PC-3 (cell line): ENCODE measurements around the gene SUN1. TPM values are rescaled to one million over a fixed set of nuclear protein-coding genes. Genes with fewer than 3 reads are reported as not detected.

Experiments used
- ATAC-seq: fragments of 200-7000 bp; cut with Tn5 transposase; 2 replicates; pipeline ENCODE4 v1.9.1; 2020; ENCODE audit warnings: mild to moderate bottlenecking, moderate library complexity
- BruUV-seq: library from RNA; stranded (reverse); fragments of 400-500 nt; replicated peaks from 2 replicates; lab custom pipeline; 2021; lab: Mats Ljungman, UMichigan
- CTCF ChIA-PET: fragments of 300-600 bp; sonication (Branson Sonifier 250); formaldehyde crosslinking; loops from one replicate; lab custom pipeline; 2022; ENCODE audit warnings: antibody characterized with exemption; lab: Charles Lee
- POLR2A ChIA-PET: fragments of 300-600 bp; sonication (Branson Sonifier 250); formaldehyde crosslinking; loops from one replicate; lab custom pipeline; 2022; ENCODE audit warnings: antibody characterized with exemption; ENCODE audit not compliant: unreplicated experiment; lab: Charles Lee
- DNase-seq: peaks from one replicate; pipeline ENCODE4 v3.0.0-alpha.2; 2015
- H2AFZ ChIP-seq: fragments of 300-600 bp; sonication (generic); 2 replicates; pipeline ENCODE4 v1.6.0; 2016; ENCODE audit warnings: antibody characterized with exemption, low read length
- H3F3A ChIP-seq: fragments of 300-600 bp; sonication (generic); one replicate; pipeline ENCODE4 v1.6.0; 2017; ENCODE audit warnings: antibody characterized with exemption, low read length, control low read depth, mild to moderate bottlenecking; ENCODE audit not compliant: unreplicated experiment
- H3K27ac ChIP-seq: fragments of 300-600 bp; sonication (generic); 2 replicates; pipeline ENCODE4 v1.5.1; 2016; ENCODE audit warnings: mild to moderate bottlenecking, low read length
- H3K27me3 ChIP-seq: fragments of 300-600 bp; sonication (generic); 2 replicates; pipeline ENCODE4 v1.6.1; 2016; ENCODE audit warnings: low read length, mixed read lengths
- H3K36me3 ChIP-seq: fragments of 300-600 bp; sonication (generic); 2 replicates; pipeline ENCODE4 v1.6.1; 2016; ENCODE audit warnings: low read depth, mixed run types, low read length, mixed read lengths
- H3K4me1 ChIP-seq: fragments of 300-600 bp; sonication (generic); 2 replicates; pipeline ENCODE4 v1.5.1; 2016; ENCODE audit warnings: low read length; ENCODE audit not compliant: insufficient read depth
- H3K4me2 ChIP-seq: fragments of 300-600 bp; sonication (generic); 2 replicates; pipeline ENCODE4 v1.6.0; 2016; ENCODE audit warnings: low read length
- H3K4me3 ChIP-seq: fragments of 300-600 bp; sonication (generic); 2 replicates; pipeline ENCODE4 v1.5.1; 2016; ENCODE audit warnings: mild to moderate bottlenecking, low read length, mixed read lengths
- H3K79me2 ChIP-seq: fragments of 300-600 bp; sonication (generic); 2 replicates; pipeline ENCODE4 v1.6.1; 2017; ENCODE audit warnings: low read length, mixed read lengths
- H3K9ac ChIP-seq: fragments of 300-600 bp; sonication (generic); 2 replicates; pipeline ENCODE4 v1.6.0; 2016; ENCODE audit warnings: mild to moderate bottlenecking, low read length
- H3K9me2 ChIP-seq: fragments of 300-600 bp; sonication (generic); replicated peaks from 2 replicates; pipeline ENCODE4 v1.6.1; 2016; ENCODE audit warnings: mixed run types, low read length, mixed read lengths
- H3K9me3 ChIP-seq: fragments of 300-600 bp; sonication (generic); 2 replicates; pipeline ENCODE4 v1.6.1; 2016; ENCODE audit warnings: low read length, mixed read lengths
- H4K20me1 ChIP-seq: fragments of 300-600 bp; sonication (generic); 2 replicates; pipeline ENCODE4 v1.6.1; 2016; ENCODE audit warnings: low read length, mixed read lengths
- CTCF ChIP-seq: fragments of 300-600 bp; sonication (generic); conservative IDR thresholded peaks from 2 replicates; pipeline ENCODE4 v1.5.1; 2017; ENCODE audit warnings: antibody characterized with exemption, low read depth, mild to moderate bottlenecking, low read length
- EZH2 ChIP-seq: fragments of 300-600 bp; sonication (generic); IDR thresholded peaks from one replicate; pipeline ENCODE4 v1.6.1; 2017; ENCODE audit warnings: antibody characterized with exemption, mild to moderate bottlenecking, low read length; ENCODE audit not compliant: unreplicated experiment
- EZH2phosphoT487 ChIP-seq: fragments of 300-600 bp; sonication (generic); IDR thresholded peaks from 2 replicates; pipeline ENCODE4 v1.6.1; 2018; ENCODE audit warnings: mild to moderate bottlenecking, antibody characterized with exemption, low read length, borderline replicate concordance
- intact Hi-C: fragments of 100-400 bp; cut with micrococcal nuclease; formaldehyde crosslinking; loops from 2 replicates; pipeline ENCODE4 v1.9.0; 2023
- total RNA-seq: library from RNA; depleted of rRNA; stranded (reverse); fragments of >200 nt; gene quantifications from 2 replicates; pipeline ENCODE4 v1.2.3, GENCODE V29; 2014

Gene SUN1
- total RNA-seq, 1 experiment from 2014 or later: 92.5 TPM

GRCh38 chr7:892648-893593 lies 60.6 kb downstream of the SUN1 start:
- no peak for TF ChIP-seq EZH2
- no peak for TF ChIP-seq EZH2phosphoT487
- no peak for TF ChIP-seq CTCF
- CTCF ChIA-PET: no interaction called here
- Histone ChIP-seq H3K27ac (no peak overlapping the region), H3K9me2 (no peaks in the 10 kb centered on the region), H3F3A (no peaks in the 10 kb centered on the region), H3K4me3 (no peak overlapping the region), H3K79me2 (peaks cover 4% of the 10 kb centered on the region; the same call in 1 of the 2 replicates), H3K27me3 (no peaks in the 10 kb centered on the region), H3K9ac (no peak overlapping the region), H3K36me3 (peaks cover 8% of the 10 kb centered on the region; the same call in 1 of the 2 replicates), H3K4me1 (no peaks in the 10 kb centered on the region), H3K4me2 (no peak overlapping the region), H2AFZ (no peak overlapping the region), H3K9me3 (no peaks in the 10 kb centered on the region), H4K20me1 (no peaks in the 10 kb centered on the region)
- DNase-seq: no peak
- POLR2A ChIA-PET: no interaction called here
- BruUV-seq: no TSS peak
- ATAC-seq: no peak
- intact Hi-C loops: no loop called here

DNA sequence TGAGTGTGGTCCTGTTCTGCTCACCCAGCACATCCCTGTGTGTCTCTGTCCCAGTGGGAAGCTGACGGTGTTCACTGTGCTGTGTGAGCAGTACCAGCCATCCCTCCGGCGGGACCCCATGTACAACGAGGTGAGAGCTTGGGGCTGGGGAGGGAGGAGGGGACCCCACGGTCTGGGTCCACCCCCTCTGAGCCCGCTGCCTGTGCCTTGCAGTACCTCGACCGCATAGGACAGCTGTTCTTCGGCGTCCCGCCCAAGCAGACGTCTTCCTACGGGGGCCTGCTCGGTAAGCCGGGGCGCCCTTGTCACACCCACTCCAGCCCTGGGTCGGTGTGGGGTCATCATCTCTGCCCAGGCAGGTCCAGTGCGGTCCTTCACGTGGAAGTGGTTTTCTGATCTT lies 61.4 kb downstream of the SUN1 start:
- ATAC-seq (no peak), DNase-seq (no peak)
- H3K27ac ChIP-seq: no peak overlapping the region
- POLR2A ChIA-PET: no interaction called here
- no peak for TF ChIP-seq EZH2
- no peak for TF ChIP-seq CTCF
- no peak for TF ChIP-seq EZH2phosphoT487
- H3K4me2 ChIP-seq: no peak overlapping the region
- no peak overlapping the region for H3K4me3 ChIP-seq
- H3K9ac ChIP-seq: no peak overlapping the region
- no peaks in the 10 kb centered on the region for H3K79me2 ChIP-seq
- H3K4me1 ChIP-seq: no peaks in the 10 kb centered on the region
- no peaks in the 10 kb centered on the region for H3K27me3 ChIP-seq
- H3K36me3 ChIP-seq: peaks cover 8% of the 10 kb centered on the region; the same call in 1 of the 2 replicates
- no peak overlapping the region for H2AFZ ChIP-seq
- H3K9me2 ChIP-seq: no peaks in the 10 kb centered on the region
- BruUV-seq: no TSS peak
- intact Hi-C loops: no loop called here
- H3F3A ChIP-seq: no peaks in the 10 kb centered on the region
- CTCF ChIA-PET: no interaction called here
- H3K9me3 ChIP-seq: no peaks in the 10 kb centered on the region
- H4K20me1 ChIP-seq: no peaks in the 10 kb centered on the region
